Activated CD4-positive, alpha-beta memory T cell treated with anti-CD3 and anti-CD28 coated beads, Interleukin-2, amount 10 ng/mL, durations not matched to agents 7 days and 5 days (primary cell): ENCODE results near the gene UNC5C. TPM values are rescaled to one million over a fixed set of nuclear protein-coding genes. Genes with fewer than 3 reads are reported as not detected.
"Not testable (repeated sequence)": the region's sequence is repeated elsewhere in the genome, so short reads cannot be mapped to it uniquely, and the experiment has no call there.

Experiments used
- CTCF ChIA-PET: fragments of 350-600 bp; sonication (Branson Sonifier 250); formaldehyde crosslinking; loops from one replicate; lab custom pipeline; 2021; ENCODE audit warnings: antibody characterized with exemption, inconsistent platforms; lab: Charles Lee
- POLR2A ChIA-PET: fragments of 350-600 bp; sonication (Branson Sonifier 250); formaldehyde crosslinking; loops from one replicate; lab custom pipeline; 2021; ENCODE audit warnings: antibody characterized with exemption; lab: Charles Lee
- DNase-seq: peaks from one replicate; pipeline ENCODE4 v3.0.0-alpha.2; 2020
- H3K27ac Mint-ChIP-seq: one replicate; pipeline ENCODE4 v1.8.0; 2021; ENCODE audit warnings: mild to moderate bottlenecking, mixed read lengths
- H3K27me3 Mint-ChIP-seq: one replicate; pipeline ENCODE4 v1.8.0; 2021; ENCODE audit warnings: mixed read lengths
- H3K36me3 Mint-ChIP-seq: one replicate; pipeline ENCODE4 v1.8.0; 2021; ENCODE audit warnings: low read depth, mixed read lengths
- H3K4me1 Mint-ChIP-seq: one replicate; pipeline ENCODE4 v1.8.0; 2021; ENCODE audit warnings: mixed read lengths
- H3K4me3 Mint-ChIP-seq: one replicate; pipeline ENCODE4 v1.8.0; 2021; ENCODE audit warnings: mild to moderate bottlenecking, mixed read lengths
- H3K9me3 Mint-ChIP-seq: one replicate; pipeline ENCODE4 v1.8.0; 2021; ENCODE audit warnings: mixed read lengths
- total RNA-seq, 2 experiments: library from RNA; stranded (reverse); gene quantifications; one replicate each; pipeline ENCODE4 v1.2.3, GENCODE V29; 2021

The UNC5C gene
- total RNA-seq, 2 experiments from 2014 or later: not detected

DNA sequence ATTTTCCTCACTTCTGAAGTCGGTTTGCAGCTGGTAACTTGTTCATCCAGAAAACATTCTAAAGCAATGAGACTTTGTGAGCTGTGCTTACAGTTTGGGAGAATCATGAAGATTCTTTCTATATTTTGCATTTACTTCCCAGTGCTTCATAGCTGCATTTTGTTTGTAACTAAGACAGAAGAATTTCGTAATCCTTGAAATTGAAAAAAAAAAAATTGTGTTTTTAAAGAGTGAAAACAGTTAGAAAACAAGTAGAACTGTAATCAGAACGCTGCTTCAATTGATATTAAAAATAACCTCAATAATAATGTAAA lies 392.4 kb downstream of the UNC5C start:
- H3K27ac Mint-ChIP-seq: peak overlapping the region; percentile 37
- no peaks in the 10 kb centered on the region for H3K36me3 Mint-ChIP-seq
- no peak for DNase-seq
- POLR2A ChIA-PET: no interaction called here
- CTCF ChIA-PET: interaction anchor here (0.7 to 1.2 kb wide), 9 partner anchors 8 to 1202 kb away, joined by 3 to 4 read pairs (median 3); no protein-coding TSS in a partner anchor
- peaks cover 10% of the 10 kb centered on the region for H3K4me1 Mint-ChIP-seq
- H3K9me3 Mint-ChIP-seq: no peaks in the 10 kb centered on the region
- H3K27me3 Mint-ChIP-seq: peaks cover 40% of the 10 kb centered on the region
- H3K4me3 Mint-ChIP-seq: no peak overlapping the region

DNA sequence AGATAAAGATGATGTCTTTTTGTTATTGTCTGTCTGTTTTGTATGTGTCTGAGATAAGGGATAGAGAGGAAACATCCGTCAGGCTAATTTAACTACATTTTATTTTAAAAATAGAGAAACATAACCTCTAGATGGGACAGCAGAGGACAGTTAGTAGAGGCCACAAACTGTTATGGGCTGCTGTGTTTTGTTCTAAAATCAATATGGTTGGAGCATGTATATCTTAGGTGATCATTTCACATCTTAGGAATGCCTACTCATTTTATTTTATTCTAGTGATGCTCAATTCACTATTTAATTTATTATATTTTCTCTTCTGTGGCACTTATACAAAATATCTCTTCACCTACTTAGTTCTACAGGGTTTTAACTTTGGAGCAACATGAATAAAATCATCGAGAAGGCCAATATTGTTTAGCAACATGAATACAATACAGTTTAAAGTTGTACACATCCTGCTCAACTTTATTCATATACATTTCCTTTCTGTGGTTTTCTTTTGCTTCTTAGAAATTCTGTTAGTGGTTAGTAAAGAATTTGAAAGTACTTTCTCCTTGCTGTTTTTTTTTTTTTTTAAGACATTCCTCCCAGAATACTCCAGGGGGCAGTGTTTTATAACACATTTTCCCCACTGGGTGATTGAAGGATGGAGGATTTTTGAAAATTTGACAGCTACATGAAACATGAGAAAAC lies 392.9 kb downstream of the UNC5C start:
- Mint-ChIP-seq H3K9me3 (no peaks in the 10 kb centered on the region), H3K36me3 (no peaks in the 10 kb centered on the region), H3K27ac (peak overlapping the region; percentile 37), H3K4me3 (no peak overlapping the region), H3K4me1 (peaks cover 10% of the 10 kb centered on the region), H3K27me3 (peaks cover 36% of the 10 kb centered on the region)
- CTCF ChIA-PET: interaction anchor here (0.7 to 1.2 kb wide), 9 partner anchors 8 to 1203 kb away, joined by 3 to 4 read pairs (median 3); no protein-coding TSS in a partner anchor
- DNase-seq: no peak
- POLR2A ChIA-PET: no interaction called here

DNA sequence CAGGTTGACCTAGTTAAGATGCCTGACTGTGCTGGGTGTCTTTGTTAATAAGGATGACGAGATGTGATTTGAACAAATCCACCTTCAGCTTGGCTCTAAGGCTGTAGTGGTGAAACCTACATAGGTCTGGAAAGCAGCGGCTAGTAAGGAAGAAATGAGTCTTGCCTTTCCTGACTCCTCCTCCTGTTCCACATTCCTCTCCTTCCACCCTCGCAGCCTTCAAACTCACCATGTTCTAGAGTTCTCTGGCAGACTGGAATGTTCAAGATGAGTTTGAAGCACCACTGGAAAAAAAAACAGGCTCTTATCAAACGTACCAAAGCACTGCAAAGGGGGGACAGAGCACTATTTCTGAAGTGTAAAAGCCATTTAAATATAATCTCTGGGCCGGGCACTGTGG lies 395.6 kb downstream of the UNC5C start:
- CTCF ChIA-PET: no interaction called here
- H3K4me3 Mint-ChIP-seq: no peak overlapping the region
- peaks cover 14% of the 10 kb centered on the region for H3K4me1 Mint-ChIP-seq
- DNase-seq: no peak
- peaks cover 16% of the 10 kb centered on the region for H3K27me3 Mint-ChIP-seq
- POLR2A ChIA-PET: no interaction called here
- H3K9me3 Mint-ChIP-seq: no peaks in the 10 kb centered on the region
- H3K36me3 Mint-ChIP-seq: no peaks in the 10 kb centered on the region
- no peak overlapping the region for H3K27ac Mint-ChIP-seq

DNA sequence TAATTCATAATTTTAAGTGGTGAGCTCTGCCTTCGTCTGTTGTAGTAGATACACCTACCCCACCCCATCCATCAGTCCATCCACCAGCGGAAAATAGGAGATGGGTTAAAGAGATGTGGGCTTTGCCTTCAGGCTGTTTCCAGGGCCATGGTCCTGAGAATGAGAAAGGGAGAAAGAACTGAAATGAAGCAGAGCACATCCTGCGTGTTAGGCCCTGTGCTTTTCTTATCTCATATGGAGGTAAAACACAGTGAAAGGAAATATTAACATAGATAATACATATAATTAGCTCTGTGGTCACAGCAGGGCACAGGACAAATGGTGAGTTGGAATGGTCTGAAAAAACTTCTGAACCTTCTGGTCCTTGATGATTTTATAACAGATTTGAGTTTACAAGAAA lies 397.5 kb downstream of the UNC5C start:
- peaks cover 12% of the 10 kb centered on the region for H3K4me1 Mint-ChIP-seq
- no peak overlapping the region for H3K27ac Mint-ChIP-seq
- H3K4me3 Mint-ChIP-seq: no peak overlapping the region
- peaks cover 12% of the 10 kb centered on the region for H3K27me3 Mint-ChIP-seq
- no peak for DNase-seq
- no peaks in the 10 kb centered on the region for H3K9me3 Mint-ChIP-seq
- no peaks in the 10 kb centered on the region for H3K36me3 Mint-ChIP-seq
- ChIA-PET POLR2A (no interaction called here), CTCF (no interaction called here)

DNA sequence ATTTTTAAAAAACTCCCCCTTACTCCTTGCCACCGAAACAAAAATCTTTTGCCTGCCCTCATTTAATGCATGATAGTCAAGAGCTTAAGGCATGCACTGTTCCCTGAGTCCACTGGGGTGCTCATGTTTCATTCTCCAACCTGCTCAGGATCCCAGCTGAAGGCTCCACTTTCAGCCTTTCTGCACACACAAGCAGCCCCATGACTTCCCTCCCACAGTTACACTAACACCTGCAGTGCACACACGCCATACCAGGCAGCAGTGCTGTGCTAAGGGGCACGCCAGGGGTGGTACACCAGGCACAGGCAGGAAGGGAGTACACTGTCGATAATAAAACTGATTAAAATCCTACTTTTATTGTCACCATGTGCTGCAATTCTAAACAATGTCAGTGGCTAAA lies 405.8 kb downstream of the UNC5C start:
- Mint-ChIP-seq H3K27ac (no peak overlapping the region), H3K36me3 (no peaks in the 10 kb centered on the region), H3K27me3 (peaks cover 19% of the 10 kb centered on the region), H3K4me3 (no peak overlapping the region), H3K4me1 (no peaks in the 10 kb centered on the region), H3K9me3 (no peaks in the 10 kb centered on the region)
- DNase-seq: no peak
- ChIA-PET POLR2A (no interaction called here), CTCF (no interaction called here)

DNA sequence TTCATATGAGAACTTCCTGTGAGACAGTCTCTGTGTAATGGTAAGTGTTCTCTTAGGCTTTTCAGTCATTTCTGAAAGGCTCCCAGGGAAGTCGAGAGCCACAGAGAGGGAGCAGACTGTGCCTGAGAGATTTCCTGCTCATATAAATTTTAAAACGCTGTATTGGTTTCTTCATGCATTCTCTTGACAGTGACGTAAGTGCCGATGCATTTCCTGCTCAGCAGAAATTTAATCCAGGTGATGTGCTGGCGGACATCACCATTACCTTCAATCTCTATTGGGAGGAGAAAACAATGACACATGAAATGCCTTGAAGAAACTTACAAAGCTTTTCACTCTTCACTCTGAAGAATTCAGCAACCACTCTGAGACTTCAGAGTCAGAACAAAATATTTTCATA lies 407.4 kb downstream of the UNC5C start:
- H3K9me3 Mint-ChIP-seq: no peaks in the 10 kb centered on the region
- no peak overlapping the region for H3K27ac Mint-ChIP-seq

DNA sequence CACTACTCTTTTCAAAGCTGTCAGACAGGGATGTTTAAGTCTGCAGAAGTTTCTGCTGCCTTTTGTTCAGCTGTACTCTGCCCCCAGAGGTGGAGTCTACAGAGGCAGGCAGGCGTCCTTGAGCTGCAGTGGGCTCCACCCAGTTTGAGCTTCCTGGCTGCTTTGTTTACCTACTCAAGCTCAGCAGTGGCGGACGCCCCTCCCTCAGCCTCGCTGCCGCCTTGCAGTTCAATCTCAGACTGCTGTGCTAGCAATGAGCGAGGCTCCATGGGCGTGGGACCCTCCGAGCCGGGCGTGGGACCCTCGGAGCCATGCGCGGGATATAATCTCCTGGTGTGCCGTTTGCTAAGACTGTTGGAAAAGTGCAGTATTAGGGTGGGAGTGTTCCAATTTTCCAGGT lies 409.3 kb downstream of the UNC5C start:
- H3K36me3 Mint-ChIP-seq, POLR2A ChIA-PET, H3K27ac Mint-ChIP-seq, CTCF ChIA-PET, H3K4me1 Mint-ChIP-seq, H3K4me3 Mint-ChIP-seq, H3K9me3 Mint-ChIP-seq, DNase-seq: not testable (repeated sequence)
- H3K27me3 Mint-ChIP-seq: peaks cover 18% of the 10 kb centered on the region

More for the DNA sequence above, 407.4 kb downstream of the UNC5C start:
- ChIA-PET CTCF (no interaction called here), POLR2A (no interaction called here)
- no peaks in the 10 kb centered on the region for H3K4me1 Mint-ChIP-seq
- H3K27me3 Mint-ChIP-seq: peaks cover 23% of the 10 kb centered on the region
- no peak overlapping the region for H3K4me3 Mint-ChIP-seq
- DNase-seq: no peak
- no peaks in the 10 kb centered on the region for H3K36me3 Mint-ChIP-seq

DNA sequence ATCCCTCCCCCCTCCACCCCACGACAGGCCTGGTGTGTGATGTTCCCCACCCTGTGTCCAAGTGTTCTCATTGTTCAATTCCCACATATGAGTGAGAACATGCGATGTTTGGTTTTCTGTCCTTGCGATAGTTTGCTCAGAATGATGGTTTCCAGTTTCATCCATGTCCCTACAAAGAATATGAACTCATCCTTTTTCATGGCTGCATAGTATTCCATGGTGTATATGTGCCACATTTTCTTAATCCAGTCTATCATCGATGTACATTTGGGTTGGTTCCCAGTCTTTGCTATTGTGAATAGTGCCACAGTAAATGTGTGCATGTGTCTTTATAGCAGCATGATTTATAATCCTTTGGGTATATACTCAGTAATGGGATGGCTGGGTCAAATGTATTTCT lies 414.8 kb downstream of the UNC5C start:
- H3K36me3 Mint-ChIP-seq, POLR2A ChIA-PET, H3K9me3 Mint-ChIP-seq, H3K27ac Mint-ChIP-seq, H3K4me3 Mint-ChIP-seq, CTCF ChIA-PET, H3K27me3 Mint-ChIP-seq, H3K4me1 Mint-ChIP-seq, DNase-seq: not testable (repeated sequence)

DNA sequence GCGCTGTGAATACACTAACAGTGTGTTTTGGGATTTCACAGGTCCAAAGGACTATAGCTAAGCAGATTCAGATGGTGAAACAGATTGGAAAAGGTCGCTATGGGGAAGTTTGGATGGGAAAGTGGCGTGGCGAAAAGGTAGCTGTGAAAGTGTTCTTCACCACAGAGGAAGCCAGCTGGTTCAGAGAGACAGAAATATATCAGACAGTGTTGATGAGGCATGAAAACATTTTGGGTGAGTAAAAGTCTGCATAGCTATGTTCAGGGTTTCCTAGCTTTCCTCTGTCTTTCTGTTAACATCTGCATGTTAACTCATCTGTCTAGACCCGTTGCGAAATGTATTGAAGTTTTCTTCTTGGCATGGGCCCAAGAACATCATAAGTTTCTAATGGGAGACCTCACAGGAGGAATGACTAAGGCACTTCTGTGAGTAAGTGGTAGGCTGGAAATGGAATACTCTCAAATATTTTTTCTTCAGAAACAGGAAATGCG lies 418.9 kb downstream of the UNC5C start:
- POLR2A ChIA-PET: no interaction called here

DNA sequence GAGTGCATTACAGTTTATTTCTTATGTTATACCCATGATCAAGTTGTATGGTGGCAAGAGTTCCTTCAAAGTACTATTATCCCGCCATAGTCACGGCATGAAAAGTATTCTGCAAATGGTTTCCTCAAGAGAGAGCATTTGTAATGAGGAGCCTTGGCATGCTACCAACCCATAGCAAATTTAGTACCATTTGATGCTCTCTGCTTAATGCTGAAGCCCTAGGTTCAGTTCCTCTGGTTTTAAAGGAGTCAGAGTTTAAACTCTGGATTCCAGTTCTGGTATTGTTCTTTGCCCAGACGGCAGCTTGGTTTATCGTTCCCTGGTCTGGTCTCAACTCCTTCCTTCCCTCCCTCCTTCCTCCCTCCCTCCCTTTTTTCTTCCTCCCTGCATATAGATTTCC lies 419.7 kb downstream of the UNC5C start:
- no peak overlapping the region for H3K4me3 Mint-ChIP-seq
- H3K36me3 Mint-ChIP-seq: no peaks in the 10 kb centered on the region
- ChIA-PET POLR2A (no interaction called here), CTCF (interaction anchor here (1.1 kb wide), 1 partner anchor 506 kb away, joined by 3 read pairs; no protein-coding TSS in a partner anchor)
- no peaks in the 10 kb centered on the region for H3K9me3 Mint-ChIP-seq
- no peaks in the 10 kb centered on the region for H3K4me1 Mint-ChIP-seq
- no peak for DNase-seq
- H3K27ac Mint-ChIP-seq: no peak overlapping the region
- peaks cover 2% of the 10 kb centered on the region for H3K27me3 Mint-ChIP-seq

More for the DNA sequence above, 418.9 kb downstream of the UNC5C start:
- Mint-ChIP-seq H3K27me3 (peaks cover 2% of the 10 kb centered on the region), H3K9me3 (no peaks in the 10 kb centered on the region), H3K36me3 (no peaks in the 10 kb centered on the region), H3K27ac (no peak overlapping the region), H3K4me3 (no peak overlapping the region), H3K4me1 (no peaks in the 10 kb centered on the region)
- CTCF ChIA-PET: interaction anchor here (1.1 kb wide), 1 partner anchor 507 kb away, joined by 3 read pairs; no protein-coding TSS in a partner anchor
- no peak for DNase-seq

DNA sequence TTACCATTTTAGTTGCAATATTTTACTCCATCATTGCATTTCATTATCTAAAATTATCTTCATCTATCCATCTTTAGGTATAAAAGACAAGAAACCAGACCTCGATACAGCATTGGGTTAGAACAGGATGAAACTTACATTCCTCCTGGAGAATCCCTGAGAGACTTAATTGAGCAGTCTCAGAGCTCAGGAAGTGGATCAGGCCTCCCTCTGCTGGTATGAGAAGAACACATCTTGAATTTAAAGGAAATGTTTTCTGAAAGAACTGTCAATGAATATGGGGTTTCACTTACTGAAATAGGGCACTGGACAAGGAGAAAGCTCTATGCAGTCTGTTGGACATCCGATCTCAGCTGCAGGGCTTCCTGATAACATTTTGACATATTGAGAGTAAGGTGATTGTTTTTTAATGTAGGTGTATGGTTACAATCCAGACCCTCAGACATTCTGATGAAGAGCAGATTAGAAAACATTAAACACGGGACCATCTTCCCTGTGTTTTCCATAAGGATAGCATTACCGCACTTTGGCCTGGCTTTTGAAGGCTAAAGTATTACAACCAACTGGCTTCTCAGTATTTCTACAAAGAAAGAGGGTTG lies 423.8 kb downstream of the UNC5C start:
- POLR2A ChIA-PET: no interaction called here
- Mint-ChIP-seq H3K36me3 (no peaks in the 10 kb centered on the region), H3K27me3 (peaks cover 2% of the 10 kb centered on the region), H3K4me1 (no peaks in the 10 kb centered on the region), H3K9me3 (no peaks in the 10 kb centered on the region), H3K4me3 (no peak overlapping the region), H3K27ac (no peak overlapping the region)
- CTCF ChIA-PET: interaction anchor here (0.9 kb wide), 1 partner anchor 503 kb away, joined by 3 read pairs; no protein-coding TSS in a partner anchor
- DNase-seq: no peak

DNA sequence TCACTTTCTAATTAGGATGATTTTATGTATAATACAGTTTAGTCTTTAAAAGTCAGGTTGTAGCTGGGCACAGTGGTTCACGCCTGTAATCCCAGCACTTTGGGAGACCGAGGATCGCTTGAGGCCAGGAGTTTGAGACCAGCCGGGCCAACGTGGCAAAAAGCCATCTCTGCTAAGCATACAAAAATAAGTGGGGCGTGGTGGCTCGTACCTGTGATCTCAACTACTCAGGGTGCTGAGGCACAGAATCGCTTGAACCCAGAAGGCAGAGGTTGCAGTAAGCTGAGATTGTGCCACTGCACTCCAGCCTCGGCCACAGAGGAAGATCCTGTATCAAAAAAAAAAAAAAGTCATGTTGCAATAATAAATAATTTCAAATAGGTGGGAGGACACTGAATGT lies 426.8 kb downstream of the UNC5C start:
- H3K27ac Mint-ChIP-seq: no peak overlapping the region
- no peak for DNase-seq
- ChIA-PET POLR2A (no interaction called here), CTCF (no interaction called here)
- no peaks in the 10 kb centered on the region for H3K27me3 Mint-ChIP-seq
- no peaks in the 10 kb centered on the region for H3K36me3 Mint-ChIP-seq
- no peaks in the 10 kb centered on the region for H3K4me1 Mint-ChIP-seq
- H3K4me3 Mint-ChIP-seq: no peak overlapping the region
- H3K9me3 Mint-ChIP-seq: no peaks in the 10 kb centered on the region

DNA sequence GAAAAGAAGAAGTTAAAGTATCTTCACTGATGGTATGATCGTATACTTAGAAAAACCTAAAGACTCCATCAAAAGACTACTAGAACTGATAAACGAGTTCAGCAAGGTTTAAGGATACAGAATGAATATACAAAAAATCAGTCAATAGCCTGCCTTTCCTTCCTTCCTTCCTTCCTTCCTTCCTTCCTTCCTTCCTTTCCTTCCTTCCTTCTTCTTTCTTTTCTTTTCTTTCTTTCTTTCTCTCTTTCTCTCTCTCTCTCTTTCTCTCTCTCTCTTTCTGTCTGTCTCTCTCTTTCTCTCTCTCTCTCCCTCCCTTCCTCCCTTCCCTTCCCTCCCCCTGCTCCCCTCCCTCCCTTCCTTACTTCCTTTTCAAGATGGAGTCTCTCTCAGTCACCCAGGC lies 428.3 kb downstream of the UNC5C start:
- ChIA-PET POLR2A (no interaction called here), CTCF (no interaction called here)
- H3K27ac Mint-ChIP-seq: no peak overlapping the region
- DNase-seq: no peak
- no peaks in the 10 kb centered on the region for H3K4me1 Mint-ChIP-seq
- no peaks in the 10 kb centered on the region for H3K9me3 Mint-ChIP-seq
- H3K27me3 Mint-ChIP-seq: no peaks in the 10 kb centered on the region
- no peaks in the 10 kb centered on the region for H3K36me3 Mint-ChIP-seq
- H3K4me3 Mint-ChIP-seq: no peak overlapping the region

DNA sequence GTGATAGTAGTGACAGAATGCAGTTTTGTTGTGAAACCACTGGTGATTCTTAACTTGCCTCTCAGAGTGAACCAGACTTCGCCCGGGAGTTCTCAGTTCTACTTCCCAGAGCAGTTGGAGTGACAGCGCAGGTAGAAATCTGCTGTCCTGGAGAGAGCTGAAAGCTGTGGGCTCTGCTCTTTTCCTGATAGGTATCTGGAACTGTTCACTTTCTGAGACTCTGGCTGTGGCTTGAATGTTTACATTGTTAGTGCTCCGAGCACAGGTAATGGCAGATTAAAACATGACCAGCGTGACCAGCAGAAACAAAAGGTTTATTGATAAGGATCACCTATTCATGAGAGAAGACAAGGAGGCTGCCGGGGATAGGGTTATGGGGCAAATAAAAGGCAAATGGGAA lies 430.3 kb downstream of the UNC5C start:
- POLR2A ChIA-PET: no interaction called here
- peaks cover 3% of the 10 kb centered on the region for H3K27me3 Mint-ChIP-seq
- H3K4me3 Mint-ChIP-seq: no peak overlapping the region
- no peaks in the 10 kb centered on the region for H3K9me3 Mint-ChIP-seq
- H3K27ac Mint-ChIP-seq: no peak overlapping the region
- no peaks in the 10 kb centered on the region for H3K36me3 Mint-ChIP-seq
- no peaks in the 10 kb centered on the region for H3K4me1 Mint-ChIP-seq
- CTCF ChIA-PET: no interaction called here
- DNase-seq: no peak
